ENCODE data around the gene OLFM2.
"Not testable (repeated sequence)": the region's sequence is repeated elsewhere in the genome, so short reads cannot be mapped to it uniquely, and the experiment has no call there.

Gene OLFM2

GRCh38 chr19:9848762-9849161 lies 87.6 kb downstream of the OLFM2 start:
- no peak for TF ChIP-seq CTCF (conservative IDR thresholded peaks at IDR 0.05; ENCODE audit: control insufficient read depth, insufficient read depth, low read depth, low read length)
- DNase-seq (ENCODE audit: low read depth), result no peak
- H3K4me3 ChIP-seq (ENCODE audit: control insufficient read depth, low read depth, low read length), result no peak overlapping the region

- DNase-seq (ENCODE audit: low read depth), result no peak
- peak; percentile 20 for TF ChIP-seq CTCF (conservative IDR thresholded peaks at IDR 0.05; ENCODE audit: control insufficient read depth, insufficient read depth, low read depth, low read length)
- no peak overlapping the region for H3K4me3 ChIP-seq (ENCODE audit: control insufficient read depth, low read depth, low read length)
These were observed 88.3 kb downstream of the OLFM2 start for GRCh38 chr19:9848060-9848459.

DNA sequence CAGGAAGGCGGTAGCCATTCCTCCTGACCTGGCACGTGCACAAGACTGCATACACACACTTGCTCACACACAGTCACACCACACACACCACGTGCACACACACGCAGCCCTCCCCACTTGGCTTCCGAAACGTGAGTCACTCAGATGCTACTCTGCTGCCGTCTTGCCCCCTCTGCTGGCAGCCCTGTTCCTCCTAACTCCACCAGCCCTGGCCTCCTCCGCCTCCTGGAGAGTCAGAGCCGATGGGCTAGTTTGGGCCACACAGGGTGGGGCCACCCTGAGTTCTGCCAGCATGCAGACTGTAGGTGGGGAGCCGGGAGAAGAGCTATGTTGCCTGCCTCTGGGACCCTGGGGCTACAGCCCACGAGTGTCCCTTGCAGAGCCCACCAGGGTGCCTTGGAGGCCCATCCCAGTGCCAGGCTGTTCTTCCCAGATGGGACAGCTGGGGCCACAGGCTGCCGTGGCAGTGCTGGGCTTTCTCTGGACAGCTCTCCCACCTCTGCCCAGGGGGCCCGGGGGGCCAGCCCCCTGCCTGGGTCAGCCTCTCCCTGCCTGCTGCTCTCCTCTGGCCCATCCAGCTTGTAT lies 89.1 kb downstream of the OLFM2 start:
- no peak overlapping the region for H3K4me3 ChIP-seq (ENCODE audit: control insufficient read depth, low read depth, low read length)
- DNase-seq (ENCODE audit: low read depth), result peak; percentile 98
- peak; percentile 87 for TF ChIP-seq CTCF (conservative IDR thresholded peaks at IDR 0.05; ENCODE audit: control insufficient read depth, insufficient read depth, low read depth, low read length)

GRCh38 chr19:9843626-9844273 lies 92.6 kb downstream of the OLFM2 start:
- not testable (repeated sequence) for DNase-seq (ENCODE audit: low read depth); H3K4me3 ChIP-seq (ENCODE audit: control insufficient read depth, low read depth, low read length)

DNA sequence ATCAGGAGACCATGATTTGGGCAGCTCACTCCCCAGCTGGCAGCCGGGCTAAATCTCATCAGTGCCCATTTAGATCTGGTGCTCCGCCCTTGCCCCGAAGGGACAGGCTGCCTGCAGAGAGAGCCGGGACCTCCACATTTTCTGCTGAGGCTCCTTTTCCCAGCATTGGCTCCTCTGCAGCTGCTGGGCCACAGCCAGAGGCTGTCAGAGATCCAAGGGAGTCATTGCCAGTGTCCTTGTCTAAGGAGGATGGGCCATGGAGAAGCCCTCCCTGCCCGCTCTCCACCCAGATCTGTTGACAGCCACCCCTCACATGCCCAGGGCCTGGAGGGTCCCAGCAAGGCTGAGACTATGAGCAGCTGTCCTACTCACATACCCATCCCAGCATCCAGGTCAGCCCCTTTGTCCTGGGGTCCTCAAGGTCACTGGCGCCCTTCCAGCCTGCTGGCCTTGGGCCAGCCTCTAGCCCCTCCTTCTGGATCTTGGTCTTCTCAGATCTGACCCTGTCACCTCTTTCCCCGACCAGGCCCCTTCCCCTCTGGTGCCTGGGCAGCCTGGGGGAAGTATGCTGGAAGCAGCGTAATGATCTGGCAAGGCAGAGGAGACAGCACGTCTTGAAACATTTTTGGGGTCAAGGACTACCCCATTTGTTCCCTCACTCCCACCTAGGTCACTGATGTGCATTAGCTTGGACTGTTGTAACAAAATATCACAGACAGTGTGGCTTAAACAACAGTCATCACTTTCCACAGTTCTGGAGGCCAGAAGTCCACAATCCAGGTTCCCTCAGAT lies 93.3 kb downstream of the OLFM2 start:
- no peak overlapping the region for H3K4me3 ChIP-seq (ENCODE audit: control insufficient read depth, low read depth, low read length)
- no peak for DNase-seq (ENCODE audit: low read depth)
- no peak for TF ChIP-seq CTCF (conservative IDR thresholded peaks at IDR 0.05; ENCODE audit: control insufficient read depth, insufficient read depth, low read depth, low read length)

DNA sequence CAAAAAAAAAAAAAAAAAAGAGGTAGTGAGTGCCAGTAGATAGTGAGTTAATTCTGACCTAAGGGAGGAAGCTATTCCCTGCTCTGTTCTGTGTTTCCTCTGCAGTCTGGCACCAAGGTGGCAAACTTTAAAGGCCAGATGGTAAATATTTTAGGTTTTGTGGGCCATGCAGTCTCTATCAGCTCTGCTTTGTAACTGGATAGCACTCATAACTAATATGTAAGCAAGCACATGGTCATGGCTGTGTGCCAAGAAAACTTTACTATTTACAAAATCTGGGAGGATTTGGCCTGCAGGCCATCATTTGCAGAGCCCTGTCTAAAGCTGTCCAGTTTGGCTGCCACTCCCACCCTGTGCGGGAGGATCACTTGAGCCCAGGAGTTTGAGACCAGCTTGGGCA lies 96.9 kb downstream of the OLFM2 start:
- no peak for TF ChIP-seq CTCF (conservative IDR thresholded peaks at IDR 0.05; ENCODE audit: control insufficient read depth, insufficient read depth, low read depth, low read length)
- DNase-seq (ENCODE audit: low read depth), result peak; percentile 19
- H3K4me3 ChIP-seq (ENCODE audit: control insufficient read depth, low read depth, low read length), result no peak overlapping the region

DNA sequence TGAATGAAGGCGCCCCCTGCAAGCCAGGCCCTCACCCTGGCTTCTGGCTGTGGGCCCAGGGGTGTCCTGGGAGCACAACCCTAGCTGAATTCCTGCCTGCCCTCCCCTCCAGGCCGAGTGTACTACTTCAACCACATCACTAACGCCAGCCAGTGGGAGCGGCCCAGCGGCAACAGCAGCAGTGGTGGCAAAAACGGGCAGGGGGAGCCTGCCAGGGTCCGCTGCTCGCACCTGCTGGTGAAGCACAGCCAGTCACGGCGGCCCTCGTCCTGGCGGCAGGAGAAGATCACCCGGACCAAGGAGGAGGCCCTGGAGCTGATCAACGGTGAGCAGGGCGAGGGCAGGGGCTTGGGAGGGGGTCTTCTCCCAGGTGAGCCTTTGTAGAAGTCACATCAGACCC lies 98.0 kb downstream of the OLFM2 start:
- H3K4me3 ChIP-seq (ENCODE audit: control insufficient read depth, low read depth, low read length), result no peak overlapping the region
- DNase-seq (ENCODE audit: low read depth), result no peak
- TF ChIP-seq CTCF (conservative IDR thresholded peaks at IDR 0.05; ENCODE audit: control insufficient read depth, insufficient read depth, low read depth, low read length), result no peak

Data from fibroblast of mammary gland (primary cell).